AG10803 (cell line): ENCODE results near the gene THBD.

Experiments used
- DNase-seq: peaks from one replicate; pipeline ENCODE4 v3.0.0; 2010; ENCODE audit warnings: low read depth
- H3K4me3 ChIP-seq: 2 replicates; pipeline ENCODE4 v1.5.1; 2011; ENCODE audit warnings: mild to moderate bottlenecking, low read length, control low read depth
- CTCF ChIP-seq: conservative IDR thresholded peaks from 2 replicates; pipeline ENCODE4 v1.5.1; 2011; ENCODE audit warnings: mild to moderate bottlenecking, low read length, control low read depth, inconsistent platforms

THBD gene

GRCh38 chr20:23088866-23089265 lies 39.4 kb upstream of the THBD start:
- no peak overlapping the region for H3K4me3 ChIP-seq
- no peak for TF ChIP-seq CTCF
- no peak for DNase-seq

- no peak for DNase-seq
- TF ChIP-seq CTCF = no peak
- no peak overlapping the region for H3K4me3 ChIP-seq
These were observed 38.2 kb upstream of the THBD start for GRCh38 chr20:23087587-23088251.

- H3K4me3 ChIP-seq = no peak overlapping the region
- no peak for DNase-seq
- no peak for TF ChIP-seq CTCF
These were observed 37.5 kb upstream of the THBD start for GRCh38 chr20:23086931-23087411.

GRCh38 chr20:23086056-23086566 lies 36.6 kb upstream of the THBD start, which contains the start of gene CD93:
CD93 (minus strand) TSS chr20:23086324; CDS start chr20:23086192, 132 bp downstream.
- no peak for DNase-seq
- TF ChIP-seq CTCF = no peak
- no peak within 1 kb of the TSS for H3K4me3 ChIP-seq

GRCh38 chr20:23085436-23086055 lies 36.1 kb upstream of the THBD start:
- DNase-seq = no peak
- TF ChIP-seq CTCF = no peak

GRCh38 chr20:23084845-23085365 lies 35.4 kb upstream of the THBD start:
- no peak for TF ChIP-seq CTCF
- no peak overlapping the region for H3K4me3 ChIP-seq
- no peak for DNase-seq

More at GRCh38 chr20:23085436-23086055, 36.1 kb upstream of the THBD start:
- no peak overlapping the region for H3K4me3 ChIP-seq
